ENCODE measurements around the gene ISOC2. TPM values are rescaled to one million over a fixed set of nuclear protein-coding genes. Genes with fewer than 3 reads are reported as not detected.

The ISOC2 gene
- total RNA-seq, 3 donors from 2014 or later (not counting 1 experiment from before 2014, with no cell fraction given): 7.2 to 12.4 (median 9.5) TPM

- peaks cover 5% of the 10 kb centered on the region for H3K36me3 ChIP-seq (ENCODE audit: control insufficient read depth, insufficient read depth, low read length)
- 96% methylated on average over 40 of the region's 40 CpGs for WGBS (ENCODE audit: insufficient coverage)
- no peak for ATAC-seq
- TF ChIP-seq CTCF (IDR thresholded peaks at IDR 0.05): no peak
- Mint-ChIP-seq H3K27me3 (ENCODE audit: low read depth in 2 of 2) (peaks cover 0 to 2% of the 10 kb centered on the region in 2 donors), H3K4me3 (no peak overlapping the region), H3K9me3 (no peaks in the 10 kb centered on the region), H3K27ac (no peak overlapping the region), H3K4me1 (peaks cover 31 to 37% of the 10 kb centered on the region in 2 donors), H3K36me3 (no peaks in the 10 kb centered on the region)
- no peaks in the 10 kb centered on the region for H3K27me3 ChIP-seq (ENCODE audit: control insufficient read depth, insufficient read depth, low read length)
- no peak overlapping the region for H3K27ac ChIP-seq (ENCODE audit: low read length)
- no peak for DNase-seq
- H3K4me1 ChIP-seq (ENCODE audit: control insufficient read depth, insufficient read depth, low read length): peaks cover 35% of the 10 kb centered on the region
- intact Hi-C loops (cut with micrococcal nuclease): no loop called here
- no peak overlapping the region for H3K4me3 ChIP-seq (ENCODE audit: low read length)
- H3K9me3 ChIP-seq (ENCODE audit: control insufficient read depth, insufficient read depth, low read length): no peaks in the 10 kb centered on the region
Measured at GRCh38 chr19:55481794-55482155, 20.3 kb upstream of the ISOC2 start.

GRCh38 chr19:55481148-55481793 is 19.8 kb upstream of the ISOC2 start:
- no peaks in the 10 kb centered on the region for H3K9me3 ChIP-seq (ENCODE audit: control insufficient read depth, insufficient read depth, low read length)

GRCh38 chr19:55479451-55480230 is 18.2 kb upstream of the ISOC2 start:
- Histone ChIP-seq H3K9me3 (ENCODE audit: control insufficient read depth, insufficient read depth, low read length) (no peaks in the 10 kb centered on the region), H3K27me3 (ENCODE audit: control insufficient read depth, insufficient read depth, low read length) (no peaks in the 10 kb centered on the region), H3K4me3 (ENCODE audit: low read length) (no peak overlapping the region), H3K4me1 (ENCODE audit: control insufficient read depth, insufficient read depth, low read length) (peaks cover 33% of the 10 kb centered on the region), H3K36me3 (ENCODE audit: control insufficient read depth, insufficient read depth, low read length) (peaks cover 5% of the 10 kb centered on the region), H3K27ac (ENCODE audit: low read length) (no peak overlapping the region)
- Mint-ChIP-seq H3K9me3 (no peaks in the 10 kb centered on the region), H3K4me3 (peak overlapping the region; percentile 38), H3K36me3 (no peaks in the 10 kb centered on the region), H3K27me3 (ENCODE audit: low read depth in 2 of 2) (no peaks in the 10 kb centered on the region), H3K4me1 (peaks cover 31 to 37% of the 10 kb centered on the region in 2 donors), H3K27ac (peak overlapping the region in 1 of 2 donors; percentile 73)
- intact Hi-C loops (cut with micrococcal nuclease): no loop called here
- DNase-seq (no peak), ATAC-seq (no peak)
- 71% methylated on average over 15 of the region's 15 CpGs for WGBS (ENCODE audit: insufficient coverage)
- no peak for TF ChIP-seq CTCF (IDR thresholded peaks at IDR 0.05)

More at GRCh38 chr19:55481148-55481793, 19.8 kb upstream of the ISOC2 start:
- Histone ChIP-seq H3K36me3 (ENCODE audit: control insufficient read depth, insufficient read depth, low read length) (peaks cover 5% of the 10 kb centered on the region), H3K27me3 (ENCODE audit: control insufficient read depth, insufficient read depth, low read length) (no peaks in the 10 kb centered on the region), H3K4me3 (ENCODE audit: low read length) (no peak overlapping the region), H3K27ac (ENCODE audit: low read length) (no peak overlapping the region), H3K4me1 (ENCODE audit: control insufficient read depth, insufficient read depth, low read length) (peaks cover 36% of the 10 kb centered on the region)
- Mint-ChIP-seq H3K4me1 (peaks cover 31 to 37% of the 10 kb centered on the region in 2 donors), H3K4me3 (no peak overlapping the region), H3K9me3 (no peaks in the 10 kb centered on the region), H3K27ac (no peak overlapping the region), H3K27me3 (ENCODE audit: low read depth in 2 of 2) (peaks cover 0 to 2% of the 10 kb centered on the region in 2 donors), H3K36me3 (no peaks in the 10 kb centered on the region)
- intact Hi-C loops (cut with micrococcal nuclease): no loop called here
- TF ChIP-seq CTCF (IDR thresholded peaks at IDR 0.05): no peak
- DNase-seq: no peak
- WGBS (ENCODE audit: insufficient coverage): 97% methylated on average over 52 of the region's 52 CpGs
- ATAC-seq: no peak

Measured in natural killer cell (primary cell).